Activated CD4-positive, alpha-beta memory T cell treated with anti-CD3 and anti-CD28 coated beads, Interleukin-2, amount 10 ng/mL, durations not matched to agents 7 days and 5 days (primary cell): ENCODE data around the gene FOLR2. TPM values are rescaled to one million over a fixed set of nuclear protein-coding genes. Genes with fewer than 3 reads are reported as not detected.

ENCODE experiments used
- CTCF ChIA-PET: fragments of 350-600 bp; sonication (Branson Sonifier 250); formaldehyde crosslinking; loops from one replicate; lab custom pipeline; 2021; ENCODE audit warnings: antibody characterized with exemption, inconsistent platforms; lab: Charles Lee
- POLR2A ChIA-PET: fragments of 350-600 bp; sonication (Branson Sonifier 250); formaldehyde crosslinking; loops from one replicate; lab custom pipeline; 2021; ENCODE audit warnings: antibody characterized with exemption; lab: Charles Lee
- DNase-seq: peaks from one replicate; pipeline ENCODE4 v3.0.0-alpha.2; 2020
- H3K27ac Mint-ChIP-seq: one replicate; pipeline ENCODE4 v1.8.0; 2021; ENCODE audit warnings: mild to moderate bottlenecking, mixed read lengths
- H3K27me3 Mint-ChIP-seq: one replicate; pipeline ENCODE4 v1.8.0; 2021; ENCODE audit warnings: mixed read lengths
- H3K36me3 Mint-ChIP-seq: one replicate; pipeline ENCODE4 v1.8.0; 2021; ENCODE audit warnings: low read depth, mixed read lengths
- H3K4me1 Mint-ChIP-seq: one replicate; pipeline ENCODE4 v1.8.0; 2021; ENCODE audit warnings: mixed read lengths
- H3K4me3 Mint-ChIP-seq: one replicate; pipeline ENCODE4 v1.8.0; 2021; ENCODE audit warnings: mild to moderate bottlenecking, mixed read lengths
- H3K9me3 Mint-ChIP-seq: one replicate; pipeline ENCODE4 v1.8.0; 2021; ENCODE audit warnings: mixed read lengths
- total RNA-seq, 2 experiments: library from RNA; stranded (reverse); gene quantifications; one replicate each; pipeline ENCODE4 v1.2.3, GENCODE V29; 2021

Gene FOLR2
- total RNA-seq, 2 experiments from 2014 or later, result not detected

DNA sequence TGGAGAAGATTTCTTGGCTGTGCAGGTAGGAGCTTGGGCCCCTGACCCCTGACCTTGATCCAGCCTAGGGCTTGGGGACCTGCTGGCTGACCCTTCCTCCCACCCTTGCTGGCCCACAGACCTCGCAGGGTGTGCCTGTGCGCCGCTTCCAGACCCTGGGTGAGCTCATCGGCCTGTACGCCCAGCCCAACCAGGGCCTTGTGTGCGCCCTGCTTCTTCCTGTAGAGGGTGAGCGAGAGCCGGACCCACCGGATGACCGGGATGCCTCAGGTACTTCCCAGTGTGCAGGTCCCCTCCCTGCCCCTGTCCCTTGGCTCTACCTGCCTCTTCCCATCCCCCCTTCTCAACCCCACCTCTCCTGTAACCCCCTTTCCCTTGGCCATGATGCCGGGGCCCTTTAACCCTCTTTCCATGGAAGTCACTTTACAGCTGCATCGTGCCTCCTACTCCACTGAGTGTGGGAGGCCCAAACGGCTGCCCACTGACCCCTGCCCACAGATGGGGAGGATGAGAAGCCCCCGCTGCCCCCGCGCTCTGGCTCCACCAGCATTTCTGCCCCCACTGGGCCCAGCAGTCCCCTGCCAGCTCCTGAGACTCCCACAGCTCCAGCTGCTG lies 11.7 kb downstream of the FOLR2 start:
- Mint-ChIP-seq H3K4me3 (no peak overlapping the region), H3K4me1 (peaks cover 13% of the 10 kb centered on the region), H3K36me3 (peaks cover 35% of the 10 kb centered on the region), H3K9me3 (no peaks in the 10 kb centered on the region), H3K27ac (no peak overlapping the region), H3K27me3 (no peaks in the 10 kb centered on the region)
- ChIA-PET CTCF (interaction anchor here (1.0 kb wide), 1 partner anchor 250 kb away, joined by 3 read pairs; no protein-coding TSS in a partner anchor), POLR2A (interaction anchor here (1.3 kb wide), 1 partner anchor 8 kb away, joined by 3 read pairs; no protein-coding TSS in a partner anchor)
- peak; percentile 7 for DNase-seq

DNA sequence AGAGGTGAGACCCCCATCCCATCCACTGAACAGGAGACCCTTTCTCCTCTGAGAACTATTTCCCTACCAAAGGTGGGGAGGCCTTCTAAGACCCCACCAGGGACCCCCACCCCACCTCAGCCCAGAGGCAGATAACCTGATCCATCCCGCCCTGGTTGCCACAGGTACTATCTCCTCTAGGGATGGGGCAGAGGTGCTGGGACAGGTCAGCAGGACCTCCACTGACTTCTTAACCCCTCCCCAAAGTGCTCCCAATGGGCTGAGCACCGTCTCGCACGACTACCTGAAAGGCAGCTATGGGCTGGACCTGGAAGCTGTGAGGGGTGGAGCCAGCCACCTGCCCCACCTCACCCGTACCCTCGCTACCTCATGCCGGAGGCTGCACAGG lies 12.2 kb downstream of the FOLR2 start:
- Mint-ChIP-seq H3K36me3 (peaks cover 39% of the 10 kb centered on the region), H3K4me1 (peaks cover 13% of the 10 kb centered on the region), H3K9me3 (no peaks in the 10 kb centered on the region), H3K27me3 (no peaks in the 10 kb centered on the region), H3K4me3 (no peak overlapping the region), H3K27ac (no peak overlapping the region)
- POLR2A ChIA-PET, result interaction anchor here (1.3 kb wide), 1 partner anchor 7 kb away, joined by 3 read pairs; no protein-coding TSS in a partner anchor
- peak; percentile 13 for DNase-seq
- CTCF ChIA-PET, result interaction anchor here (1.3 kb wide), 1 partner anchor 9 kb away, joined by 3 read pairs; no protein-coding TSS in a partner anchor

GRCh38 chr11:72229336-72229924 lies 12.8 kb downstream of the FOLR2 start:
- Mint-ChIP-seq H3K27me3 (no peaks in the 10 kb centered on the region), H3K27ac (no peak overlapping the region), H3K4me3 (no peak overlapping the region), H3K36me3 (peaks cover 40% of the 10 kb centered on the region), H3K9me3 (no peaks in the 10 kb centered on the region), H3K4me1 (peaks cover 13% of the 10 kb centered on the region)
- ChIA-PET POLR2A (interaction anchor here (0.9 kb wide), 1 partner anchor 127 kb away, joined by 3 read pairs; no protein-coding TSS in a partner anchor), CTCF (interaction anchor here (1.3 kb wide), 1 partner anchor 9 kb away, joined by 3 read pairs; no protein-coding TSS in a partner anchor)
- peak; percentile 15 for DNase-seq

- DNase-seq, result peak; percentile 12
- Mint-ChIP-seq H3K9me3 (no peaks in the 10 kb centered on the region), H3K4me1 (peaks cover 13% of the 10 kb centered on the region), H3K4me3 (no peak overlapping the region), H3K27me3 (no peaks in the 10 kb centered on the region), H3K36me3 (peaks cover 46% of the 10 kb centered on the region), H3K27ac (no peak overlapping the region)
- CTCF ChIA-PET, result interaction anchor here (1.3 kb wide), 1 partner anchor 8 kb away, joined by 3 read pairs; no protein-coding TSS in a partner anchor
- POLR2A ChIA-PET, result interaction anchor here (0.9 kb wide), 1 partner anchor 128 kb away, joined by 3 read pairs; no protein-coding TSS in a partner anchor
Measured at GRCh38 chr11:72229925-72230763, 13.6 kb downstream of the FOLR2 start.

GRCh38 chr11:72230764-72231365 lies 14.3 kb downstream of the FOLR2 start:
- Mint-ChIP-seq H3K9me3 (no peaks in the 10 kb centered on the region), H3K27ac (no peak overlapping the region), H3K4me3 (no peak overlapping the region), H3K4me1 (peaks cover 6% of the 10 kb centered on the region), H3K27me3 (no peaks in the 10 kb centered on the region), H3K36me3 (peaks cover 49% of the 10 kb centered on the region)
- CTCF ChIA-PET, result no interaction called here
- DNase-seq, result peak; percentile 5
- POLR2A ChIA-PET, result no interaction called here

GRCh38 chr11:72231396-72232259 lies 15.0 kb downstream of the FOLR2 start:
- DNase-seq, result no peak
- ChIA-PET CTCF (no interaction called here), POLR2A (interaction anchor here (0.7 kb wide), 1 partner anchor 11 kb away, joined by 3 read pairs; no protein-coding TSS in a partner anchor)
- no peaks in the 10 kb centered on the region for H3K4me1 Mint-ChIP-seq
- no peaks in the 10 kb centered on the region for H3K27me3 Mint-ChIP-seq
- no peak overlapping the region for H3K4me3 Mint-ChIP-seq
- peaks cover 51% of the 10 kb centered on the region for H3K36me3 Mint-ChIP-seq
- H3K27ac Mint-ChIP-seq, result no peak overlapping the region
- no peaks in the 10 kb centered on the region for H3K9me3 Mint-ChIP-seq

DNA sequence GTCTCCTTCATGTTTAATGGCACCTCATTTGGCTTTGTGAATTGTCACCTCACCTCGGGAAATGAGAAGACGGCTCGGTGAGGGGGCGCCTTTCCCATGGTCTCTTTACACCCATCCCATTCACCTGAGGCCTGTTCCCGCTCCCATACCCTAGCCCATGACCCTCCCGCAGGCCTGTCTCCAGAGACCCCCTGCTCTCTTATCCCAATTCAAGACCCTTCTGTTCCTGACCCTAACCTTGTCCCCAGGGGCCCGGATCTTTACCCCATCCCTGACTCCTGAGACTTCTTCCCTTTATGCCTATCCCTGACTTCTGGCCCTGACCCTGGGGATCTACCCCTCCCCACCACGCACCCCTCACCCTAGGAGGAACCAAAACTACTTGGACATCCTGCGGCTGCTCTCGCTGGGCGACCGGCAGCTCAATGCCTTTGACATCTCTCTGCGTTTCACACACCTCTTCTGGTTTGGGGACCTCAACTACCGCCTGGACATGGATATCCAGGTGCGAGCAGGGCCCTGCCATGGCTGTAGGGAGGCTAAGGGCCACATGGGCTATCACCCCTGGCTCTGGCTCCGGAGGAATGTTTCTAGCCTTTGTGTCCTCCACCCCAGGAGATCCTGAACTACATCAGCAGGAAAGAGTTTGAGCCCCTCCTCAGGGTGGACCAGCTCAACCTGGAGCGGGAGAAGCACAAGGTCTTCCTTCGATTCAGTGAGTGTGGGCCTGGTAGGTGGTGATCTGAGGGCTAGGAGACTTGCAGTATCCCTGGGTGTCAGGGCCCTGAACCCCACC lies 15.9 kb downstream of the FOLR2 start:
- no peak for DNase-seq
- Mint-ChIP-seq H3K27ac (no peak overlapping the region), H3K4me1 (no peaks in the 10 kb centered on the region), H3K4me3 (no peak overlapping the region), H3K36me3 (peaks cover 58% of the 10 kb centered on the region), H3K27me3 (no peaks in the 10 kb centered on the region), H3K9me3 (no peaks in the 10 kb centered on the region)
- ChIA-PET POLR2A (no interaction called here), CTCF (no interaction called here)

DNA sequence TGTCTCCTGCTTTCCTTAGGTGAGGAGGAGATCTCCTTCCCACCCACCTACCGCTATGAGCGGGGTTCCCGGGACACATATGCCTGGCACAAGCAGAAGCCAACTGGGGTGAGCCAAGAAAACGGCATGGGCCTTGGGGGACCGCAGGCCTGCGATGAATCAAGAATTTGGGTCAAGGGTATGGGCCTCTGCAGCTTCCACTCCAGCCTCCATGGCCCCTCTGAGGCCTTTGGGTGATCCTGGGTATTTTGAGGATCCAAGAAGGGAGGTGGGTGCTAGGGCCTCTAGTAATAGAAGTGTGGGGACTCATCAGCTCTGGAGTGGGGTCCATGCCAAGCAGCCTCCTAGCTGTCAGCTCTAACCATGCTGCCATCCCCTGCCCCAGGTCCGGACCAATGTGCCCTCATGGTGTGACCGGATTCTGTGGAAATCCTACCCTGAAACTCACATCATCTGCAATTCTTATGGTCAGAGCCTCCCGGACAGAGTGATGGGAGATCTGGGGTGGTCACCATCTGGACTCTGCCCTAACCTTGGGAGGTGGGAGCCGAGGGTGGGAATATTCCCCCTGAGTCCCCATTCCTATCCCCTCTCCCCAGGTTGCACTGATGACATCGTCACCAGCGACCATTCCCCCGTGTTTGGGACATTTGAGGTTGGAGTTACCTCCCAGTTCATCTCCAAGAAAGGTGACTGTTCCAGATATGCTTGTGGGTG lies 16.6 kb downstream of the FOLR2 start:
- ChIA-PET CTCF (no interaction called here), POLR2A (no interaction called here)
- H3K27me3 Mint-ChIP-seq, result peaks cover under 1% of the 10 kb centered on the region
- H3K4me3 Mint-ChIP-seq, result no peak overlapping the region
- H3K36me3 Mint-ChIP-seq, result peaks cover 60% of the 10 kb centered on the region
- DNase-seq, result no peak
- no peak overlapping the region for H3K27ac Mint-ChIP-seq
- no peaks in the 10 kb centered on the region for H3K4me1 Mint-ChIP-seq
- H3K9me3 Mint-ChIP-seq, result no peaks in the 10 kb centered on the region

DNA sequence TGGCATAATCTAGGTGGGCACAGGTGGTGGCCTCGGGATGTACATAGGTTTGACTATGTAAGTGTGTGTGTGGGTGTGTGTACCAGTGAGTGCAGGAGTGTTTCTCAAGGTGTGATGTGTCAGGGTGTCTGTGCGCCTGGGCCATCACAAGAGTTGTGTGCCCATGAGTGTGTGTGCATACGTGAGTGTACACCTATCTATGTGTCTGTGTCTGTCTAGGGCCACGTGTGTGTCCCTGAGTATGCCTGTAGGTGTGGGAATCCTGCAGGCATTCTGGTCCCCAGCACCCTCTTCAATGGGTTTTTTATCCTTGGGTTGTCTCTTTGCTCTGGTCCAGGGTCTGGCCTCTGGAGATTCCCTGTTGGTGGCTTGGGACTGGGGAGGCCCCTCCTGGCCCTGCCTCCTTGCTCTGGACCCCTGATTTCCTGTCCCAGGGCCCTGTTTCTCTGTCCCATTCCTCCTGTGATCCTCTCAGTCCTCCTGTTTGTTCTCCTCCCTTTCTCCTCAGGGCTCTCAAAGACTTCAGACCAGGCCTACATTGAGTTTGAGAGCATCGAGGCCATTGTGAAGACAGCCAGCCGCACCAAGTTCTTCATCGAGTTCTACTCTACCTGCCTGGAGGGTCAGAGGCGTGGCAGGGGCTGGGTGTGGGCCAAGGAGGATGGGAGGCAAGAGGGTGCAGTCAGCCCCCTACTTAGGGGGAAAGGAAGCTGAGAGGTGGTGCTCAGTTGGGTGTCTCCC lies 17.3 kb downstream of the FOLR2 start:
- Mint-ChIP-seq H3K27me3 (peaks cover 4% of the 10 kb centered on the region), H3K9me3 (no peaks in the 10 kb centered on the region), H3K4me3 (no peak overlapping the region), H3K27ac (no peak overlapping the region), H3K36me3 (peaks cover 58% of the 10 kb centered on the region), H3K4me1 (peaks cover under 1% of the 10 kb centered on the region)
- ChIA-PET POLR2A (no interaction called here), CTCF (no interaction called here)
- DNase-seq, result peak; percentile 6

DNA sequence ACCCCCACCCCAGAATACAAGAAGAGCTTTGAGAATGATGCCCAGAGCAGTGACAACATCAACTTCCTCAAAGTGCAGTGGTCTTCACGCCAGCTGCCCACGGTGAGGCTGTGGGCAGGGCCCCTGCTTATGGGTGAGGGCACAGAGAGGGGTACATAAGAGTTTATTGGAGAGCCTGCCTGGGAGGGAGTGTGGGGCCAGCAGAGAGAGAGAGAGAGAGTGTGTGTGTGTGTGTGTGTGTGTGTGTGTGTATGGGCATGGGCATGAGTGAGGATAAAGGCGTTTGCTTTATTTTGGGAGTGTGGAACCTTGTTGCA lies 17.9 kb downstream of the FOLR2 start:
- ChIA-PET CTCF (no interaction called here), POLR2A (no interaction called here)
- DNase-seq, result no peak
- H3K36me3 Mint-ChIP-seq, result peaks cover 53% of the 10 kb centered on the region
- H3K9me3 Mint-ChIP-seq, result no peaks in the 10 kb centered on the region
- no peak overlapping the region for H3K4me3 Mint-ChIP-seq
- peaks cover 4% of the 10 kb centered on the region for H3K4me1 Mint-ChIP-seq
- peaks cover 9% of the 10 kb centered on the region for H3K27me3 Mint-ChIP-seq
- H3K27ac Mint-ChIP-seq, result peak overlapping the region; percentile 38

DNA sequence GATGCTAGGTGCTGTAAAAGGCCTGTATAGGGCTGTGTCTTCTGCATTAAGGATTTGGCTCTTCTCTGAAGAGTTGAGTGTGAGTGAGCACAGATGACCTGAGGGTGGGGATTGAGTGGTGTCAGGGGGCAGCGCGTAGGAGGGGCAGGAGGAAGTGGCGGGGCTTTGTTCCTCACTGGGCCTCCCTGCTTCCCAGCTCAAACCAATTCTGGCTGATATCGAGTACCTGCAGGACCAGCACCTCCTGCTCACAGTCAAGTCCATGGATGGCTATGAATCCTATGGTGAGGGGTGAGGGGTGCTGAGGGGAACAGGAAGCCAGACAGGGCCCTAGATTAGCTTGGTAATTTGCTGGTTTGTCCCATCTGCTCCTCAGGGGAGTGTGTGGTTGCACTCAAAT lies 18.3 kb downstream of the FOLR2 start:
- CTCF ChIA-PET, result no interaction called here

More for the DNA sequence above, 18.3 kb downstream of the FOLR2 start:
- Mint-ChIP-seq H3K27ac (no peak overlapping the region), H3K4me1 (peaks cover 4% of the 10 kb centered on the region), H3K27me3 (peaks cover 9% of the 10 kb centered on the region), H3K36me3 (peaks cover 49% of the 10 kb centered on the region), H3K4me3 (no peak overlapping the region), H3K9me3 (no peaks in the 10 kb centered on the region)
- no peak for DNase-seq
- POLR2A ChIA-PET, result no interaction called here
